Liver (tissue), 9 donors: ENCODE results near the gene ACP6. TPM values are rescaled to one million over a fixed set of nuclear protein-coding genes. Genes with fewer than 3 reads are reported as not detected.

Source experiments
- DNase-seq: peaks from one replicate; pipeline ENCODE4 v3.0.0-alpha.2; 2017; ENCODE audit warnings: low spot score
- H3K27ac ChIP-seq, 2 donors: one replicate each; pipeline ENCODE4 v1.7.0; 2013; ENCODE audit warnings: inconsistent platforms in 2 of 2, low read length in 2 of 2, control low read depth in 1 of 2, low read depth in 1 of 2, mild to moderate bottlenecking in 1 of 2
- H3K27me3 ChIP-seq, 4 donors: one replicate each; pipeline versions ENCODE4 v1.6.1 to v1.7.0; 2013; ENCODE audit warnings: low read length in 3 of 4, inconsistent platforms in 1 of 4, mild to moderate bottlenecking in 1 of 4, moderate library complexity in 1 of 4; ENCODE audit not compliant: control insufficient read depth in 4 of 4, insufficient read depth in 4 of 4
- H3K36me3 ChIP-seq, 4 donors: one replicate each; pipeline versions ENCODE4 v1.6.1 to v1.7.0; 2013; ENCODE audit warnings: low read length in 3 of 4, mild to moderate bottlenecking in 3 of 4, low read depth in 1 of 4, moderate library complexity in 1 of 4; ENCODE audit not compliant: control insufficient read depth in 4 of 4, insufficient read depth in 3 of 4
- H3K4me1 ChIP-seq, 4 donors: one replicate each; pipeline versions ENCODE4 v1.6.1 to v1.7.0; 2013; ENCODE audit warnings: low read length in 3 of 4, mild to moderate bottlenecking in 3 of 4, moderate library complexity in 1 of 4; ENCODE audit not compliant: control insufficient read depth in 4 of 4, insufficient read depth in 4 of 4
- H3K4me3 ChIP-seq, 3 donors: one replicate each; pipeline versions ENCODE4 v1.6.1 to v1.7.0; 2013; ENCODE audit warnings: low read length in 3 of 3, control low read depth in 1 of 3, low read depth in 1 of 3, mild to moderate bottlenecking in 1 of 3
- H3K9ac ChIP-seq, 2 donors: one replicate each; pipeline ENCODE4 v1.7.0; 2013; ENCODE audit warnings: low read length in 2 of 2, mild to moderate bottlenecking in 2 of 2, moderate library complexity in 2 of 2, control low read depth in 1 of 2, low read depth in 1 of 2
- H3K9me3 ChIP-seq, 4 donors: one replicate each; pipeline versions ENCODE4 v1.6.1 to v1.7.0; 2013; ENCODE audit warnings: low read length in 3 of 4; ENCODE audit not compliant: control insufficient read depth in 4 of 4
- EGR1 ChIP-seq, 2 donors: IDR thresholded peaks; 2 replicates each; pipeline ENCODE4 v1.6.1; 2016 to 2018; ENCODE audit warnings: antibody characterized with exemption in 2 of 2, low read depth in 2 of 2
- FOXA1 ChIP-seq: IDR thresholded peaks from 2 replicates; pipeline ENCODE4 v1.6.1; 2016; ENCODE audit warnings: antibody characterized with exemption
- FOXA2 ChIP-seq: IDR thresholded peaks from 2 replicates; pipeline ENCODE4 v1.6.1; 2016; ENCODE audit warnings: antibody characterized with exemption
- GABPA ChIP-seq, 2 donors: IDR thresholded peaks in 1 of 2; conservative IDR thresholded peaks in 1 of 2; 2 replicates each; pipeline ENCODE4 v1.6.1; 2016; ENCODE audit warnings: antibody characterized with exemption in 2 of 2, mild to moderate bottlenecking in 1 of 2, moderate library complexity in 1 of 2
- HNF4A ChIP-seq, 2 donors: conservative IDR thresholded peaks; 2 replicates each; pipeline ENCODE4 v1.6.1; 2016; ENCODE audit warnings: antibody characterized with exemption in 2 of 2, mild to moderate bottlenecking in 2 of 2
- HNF4G ChIP-seq: IDR thresholded peaks from 2 replicates; pipeline ENCODE4 v1.6.1; 2016; ENCODE audit warnings: antibody characterized with exemption
- JUND ChIP-seq, 2 donors: IDR thresholded peaks; 2 replicates each; pipeline ENCODE4 v1.6.1; 2016; ENCODE audit warnings: antibody characterized with exemption in 2 of 2
- NR2F2 ChIP-seq: IDR thresholded peaks from 2 replicates; pipeline ENCODE4 v1.6.1; 2016; ENCODE audit warnings: antibody characterized with exemption
- RAD21 ChIP-seq, 2 donors: IDR thresholded peaks; 2 replicates each; pipeline ENCODE4 v1.6.1; 2016; ENCODE audit warnings: antibody characterized with exemption in 2 of 2, mild to moderate bottlenecking in 2 of 2
- RXRA ChIP-seq, 2 donors: IDR thresholded peaks; 2 replicates each; pipeline ENCODE4 v1.6.1; 2017 to 2018; ENCODE audit warnings: antibody characterized with exemption in 2 of 2, mild to moderate bottlenecking in 1 of 2
- SP1 ChIP-seq: IDR thresholded peaks from 2 replicates; pipeline ENCODE4 v1.6.1; 2018; ENCODE audit warnings: antibody characterized with exemption, mild to moderate bottlenecking
- TAF1 ChIP-seq: conservative IDR thresholded peaks from 2 replicates; pipeline ENCODE4 v1.6.1; 2016; ENCODE audit warnings: antibody characterized with exemption, mild to moderate bottlenecking
- YY1 ChIP-seq: IDR thresholded peaks from 2 replicates; pipeline ENCODE4 v1.6.1; 2016; ENCODE audit warnings: antibody characterized with exemption, mild to moderate bottlenecking
- WGBS: extraction: QIAGEN DNeasy Blood & Tissue Kit; methylation state at CpG from one replicate; pipeline ENCODE4 v1.1.7; 2013; 5-methylcytosine and 5-hydroxymethylcytosine counted together
- polyA plus RNA-seq, 2 donors: library from polyadenylated mRNA; stranded (reverse) in 1 of 2; unstranded in 1 of 2; fragments of 200-250 nt in 1 of 2; fragments of >200 nt in 1 of 2; fragmentation: Nextera tagmentation in 1 of 2; extraction: Ambion mirVana in 1 of 2; gene quantifications; one replicate each; pipeline versions ENCODE4 v1.2.1 to v1.2.3, GENCODE V29; 2013 to 2015
- total RNA-seq, 2 donors: library from RNA; depleted of rRNA; stranded (reverse); fragments of >200 nt; gene quantifications; one replicate each; pipeline ENCODE4 v1.2.3, GENCODE V29; 2014
- TF ChIP-seq, protein P1 (sequence below): IDR thresholded peaks from 2 replicates; pipeline ENCODE4 v1.6.1; 2016; ENCODE audit warnings: antibody characterized with exemption, mild to moderate bottlenecking
- TF ChIP-seq, protein P2 (sequence below): fragments of 150-350 bp; IDR thresholded peaks from 2 replicates; pipeline ENCODE4 v1.5.1; 2017; ENCODE audit warnings: improper control_type of control experiment, low read depth, low read length; ENCODE audit not compliant: missing input control
- TF ChIP-seq, protein P3 (sequence below): IDR thresholded peaks from 2 replicates; pipeline ENCODE4 v1.6.1; 2016; ENCODE audit warnings: antibody characterized with exemption
- donor health status: healthy.
- donor health status: healthy.
- donor health status: healthy.
- donor health status: healthy.
- donor health status: healthy.

The ACP6 gene
- total and polyA plus RNA-seq, 4 donors = 4.7 to 18.1 (median 7.9) TPM

DNA sequence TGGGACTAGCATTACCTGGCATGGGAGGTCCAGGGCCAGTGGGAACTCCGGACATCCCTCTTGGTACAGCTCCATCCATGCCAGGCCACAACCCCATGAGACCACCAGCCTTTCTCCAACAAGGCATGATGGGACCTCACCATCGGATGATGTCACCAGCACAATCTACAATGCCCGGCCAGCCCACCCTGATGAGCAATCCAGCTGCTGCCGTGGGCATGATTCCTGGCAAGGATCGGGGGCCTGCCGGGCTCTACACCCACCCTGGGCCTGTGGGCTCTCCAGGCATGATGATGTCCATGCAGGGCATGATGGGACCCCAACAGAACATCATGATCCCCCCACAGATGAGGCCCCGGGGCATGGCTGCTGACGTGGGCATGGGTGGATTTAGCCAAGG, 45.8 kb downstream of the ACP6 start:
- H3K9me3 ChIP-seq = no peaks in the 10 kb centered on the region
- H3K4me1 ChIP-seq = peaks cover 0 to 29% (median 24%) of the 10 kb centered on the region in 4 donors
- WGBS = 98% methylated on average over 8 of the region's 8 CpGs
- no peak overlapping the region for H3K9ac ChIP-seq
- H3K27ac ChIP-seq = no peak overlapping the region
- H3K4me3 ChIP-seq = no peak overlapping the region
- TF ChIP-seq NR2F2 (no peak), YY1 (no peak)
- TF ChIP-seq, protein P1, sequence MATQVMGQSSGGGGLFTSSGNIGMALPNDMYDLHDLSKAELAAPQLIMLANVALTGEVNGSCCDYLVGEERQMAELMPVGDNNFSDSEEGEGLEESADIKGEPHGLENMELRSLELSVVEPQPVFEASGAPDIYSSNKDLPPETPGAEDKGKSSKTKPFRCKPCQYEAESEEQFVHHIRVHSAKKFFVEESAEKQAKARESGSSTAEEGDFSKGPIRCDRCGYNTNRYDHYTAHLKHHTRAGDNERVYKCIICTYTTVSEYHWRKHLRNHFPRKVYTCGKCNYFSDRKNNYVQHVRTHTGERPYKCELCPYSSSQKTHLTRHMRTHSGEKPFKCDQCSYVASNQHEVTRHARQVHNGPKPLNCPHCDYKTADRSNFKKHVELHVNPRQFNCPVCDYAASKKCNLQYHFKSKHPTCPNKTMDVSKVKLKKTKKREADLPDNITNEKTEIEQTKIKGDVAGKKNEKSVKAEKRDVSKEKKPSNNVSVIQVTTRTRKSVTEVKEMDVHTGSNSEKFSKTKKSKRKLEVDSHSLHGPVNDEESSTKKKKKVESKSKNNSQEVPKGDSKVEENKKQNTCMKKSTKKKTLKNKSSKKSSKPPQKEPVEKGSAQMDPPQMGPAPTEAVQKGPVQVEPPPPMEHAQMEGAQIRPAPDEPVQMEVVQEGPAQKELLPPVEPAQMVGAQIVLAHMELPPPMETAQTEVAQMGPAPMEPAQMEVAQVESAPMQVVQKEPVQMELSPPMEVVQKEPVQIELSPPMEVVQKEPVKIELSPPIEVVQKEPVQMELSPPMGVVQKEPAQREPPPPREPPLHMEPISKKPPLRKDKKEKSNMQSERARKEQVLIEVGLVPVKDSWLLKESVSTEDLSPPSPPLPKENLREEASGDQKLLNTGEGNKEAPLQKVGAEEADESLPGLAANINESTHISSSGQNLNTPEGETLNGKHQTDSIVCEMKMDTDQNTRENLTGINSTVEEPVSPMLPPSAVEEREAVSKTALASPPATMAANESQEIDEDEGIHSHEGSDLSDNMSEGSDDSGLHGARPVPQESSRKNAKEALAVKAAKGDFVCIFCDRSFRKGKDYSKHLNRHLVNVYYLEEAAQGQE = no peak
- no peaks in the 10 kb centered on the region for H3K27me3 ChIP-seq
- H3K36me3 ChIP-seq = peaks cover under 1 to 7% (median 6%) of the 10 kb centered on the region in 4 donors
- DNase-seq = no peak

DNA sequence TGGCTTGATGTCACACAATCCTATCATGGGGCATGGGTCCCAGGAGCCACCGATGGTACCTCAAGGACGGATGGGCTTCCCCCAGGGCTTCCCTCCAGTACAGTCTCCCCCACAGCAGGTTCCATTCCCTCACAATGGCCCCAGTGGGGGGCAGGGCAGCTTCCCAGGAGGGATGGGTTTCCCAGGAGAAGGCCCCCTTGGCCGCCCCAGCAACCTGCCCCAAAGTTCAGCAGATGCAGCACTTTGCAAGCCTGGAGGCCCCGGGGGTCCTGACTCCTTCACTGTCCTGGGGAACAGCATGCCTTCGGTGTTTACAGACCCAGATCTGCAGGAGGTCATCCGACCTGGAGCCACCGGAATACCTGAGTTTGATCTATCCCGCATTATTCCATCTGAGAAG, 46.3 kb downstream of the ACP6 start:
- TF ChIP-seq, protein P2, sequence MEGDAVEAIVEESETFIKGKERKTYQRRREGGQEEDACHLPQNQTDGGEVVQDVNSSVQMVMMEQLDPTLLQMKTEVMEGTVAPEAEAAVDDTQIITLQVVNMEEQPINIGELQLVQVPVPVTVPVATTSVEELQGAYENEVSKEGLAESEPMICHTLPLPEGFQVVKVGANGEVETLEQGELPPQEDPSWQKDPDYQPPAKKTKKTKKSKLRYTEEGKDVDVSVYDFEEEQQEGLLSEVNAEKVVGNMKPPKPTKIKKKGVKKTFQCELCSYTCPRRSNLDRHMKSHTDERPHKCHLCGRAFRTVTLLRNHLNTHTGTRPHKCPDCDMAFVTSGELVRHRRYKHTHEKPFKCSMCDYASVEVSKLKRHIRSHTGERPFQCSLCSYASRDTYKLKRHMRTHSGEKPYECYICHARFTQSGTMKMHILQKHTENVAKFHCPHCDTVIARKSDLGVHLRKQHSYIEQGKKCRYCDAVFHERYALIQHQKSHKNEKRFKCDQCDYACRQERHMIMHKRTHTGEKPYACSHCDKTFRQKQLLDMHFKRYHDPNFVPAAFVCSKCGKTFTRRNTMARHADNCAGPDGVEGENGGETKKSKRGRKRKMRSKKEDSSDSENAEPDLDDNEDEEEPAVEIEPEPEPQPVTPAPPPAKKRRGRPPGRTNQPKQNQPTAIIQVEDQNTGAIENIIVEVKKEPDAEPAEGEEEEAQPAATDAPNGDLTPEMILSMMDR = no peak
- TF ChIP-seq RXRA (IDR thresholded peaks at IDR 0.05) (no peak), YY1 (no peak), RAD21 (IDR thresholded peaks at IDR 0.05) (no peak), FOXA2 (no peak), FOXA1 (no peak), TAF1 (no peak)
- TF ChIP-seq, protein P3, sequence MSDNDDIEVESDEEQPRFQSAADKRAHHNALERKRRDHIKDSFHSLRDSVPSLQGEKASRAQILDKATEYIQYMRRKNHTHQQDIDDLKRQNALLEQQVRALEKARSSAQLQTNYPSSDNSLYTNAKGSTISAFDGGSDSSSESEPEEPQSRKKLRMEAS = no peak
- no peaks in the 10 kb centered on the region for H3K9me3 ChIP-seq
- peaks cover 6 to 12% (median 9%) of the 10 kb centered on the region in 4 donors for H3K36me3 ChIP-seq
- no peak overlapping the region for H3K27ac ChIP-seq
- H3K9ac ChIP-seq = no peak overlapping the region
- no peaks in the 10 kb centered on the region for H3K27me3 ChIP-seq
- DNase-seq = no peak
- peaks cover 0 to 29% (median 24%) of the 10 kb centered on the region in 4 donors for H3K4me1 ChIP-seq
- WGBS = 95% methylated on average over 8 of the region's 8 CpGs
- no peak overlapping the region for H3K4me3 ChIP-seq

DNA sequence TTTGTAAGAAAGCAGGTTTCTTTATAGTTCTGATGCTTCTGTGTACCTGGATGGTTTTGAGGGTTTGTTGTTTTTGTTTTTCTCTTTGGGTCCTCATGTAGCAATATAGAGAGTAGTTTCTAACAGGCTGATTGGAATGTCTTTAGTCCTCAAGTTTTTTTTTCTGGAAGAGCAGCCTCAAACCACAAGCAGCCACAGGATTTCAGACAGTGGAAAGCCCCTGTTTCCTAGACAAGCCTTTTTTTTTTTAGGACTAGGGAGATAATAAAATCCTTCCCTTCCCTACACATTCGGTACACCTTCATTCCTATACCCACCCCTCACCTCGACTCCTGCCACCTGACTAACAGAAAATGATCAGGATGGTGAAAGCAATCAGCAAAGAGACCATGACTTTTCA, 47.6 kb downstream of the ACP6 start:
- peaks cover 5 to 24% (median 16%) of the 10 kb centered on the region in 4 donors for H3K36me3 ChIP-seq
- H3K4me3 ChIP-seq = no peak overlapping the region
- TF ChIP-seq SP1 (no peak), RAD21 (IDR thresholded peaks at IDR 0.05) (no peak), EGR1 (IDR thresholded peaks at IDR 0.05; ENCODE audit: low read depth in 2 of 2) (no peak), NR2F2 (no peak), HNF4A (conservative IDR thresholded peaks at IDR 0.05) (no peak), HNF4G (no peak), TAF1 (no peak), GABPA (IDR thresholded peaks at IDR 0.05 in 1 of 2, conservative IDR thresholded peaks at IDR 0.05 in 1 of 2) (no peak), JUND (IDR thresholded peaks at IDR 0.05) (no peak), YY1 (no peak), FOXA1 (no peak)
- TF ChIP-seq, protein P1 = no peak
- TF ChIP-seq, protein P3 = no peak
- TF ChIP-seq, protein P2 = no peak

More for the DNA sequence above, 47.6 kb downstream of the ACP6 start:
- peaks cover 0 to 29% (median 24%) of the 10 kb centered on the region in 4 donors for H3K4me1 ChIP-seq
- H3K27me3 ChIP-seq = no peaks in the 10 kb centered on the region
- no peak for DNase-seq
- no peak overlapping the region for H3K27ac ChIP-seq
- H3K9ac ChIP-seq = no peak overlapping the region
- H3K9me3 ChIP-seq = no peaks in the 10 kb centered on the region
- 95% methylated on average over 2 of the region's 2 CpGs for WGBS
